IMR-90 (cell line): ENCODE measurements around the gene LSG1. TPM values are rescaled to one million over a fixed set of nuclear protein-coding genes. Genes with fewer than 3 reads are reported as not detected.

ENCODE experiments used
- ATAC-seq: fragments of 200-7000 bp; cut with Tn5 transposase; 2 replicates; pipeline ENCODE4 v1.9.1; 2020; ENCODE audit warnings: low read depth, mild to moderate bottlenecking, moderate library complexity
- BruUV-seq: library from RNA; stranded (reverse); fragments of 400-500 nt; replicated peaks from 2 replicates; lab custom pipeline; 2021; lab: Mats Ljungman, UMichigan
- CTCF ChIA-PET: fragments of 300-600 bp; formaldehyde crosslinking; extraction: SDS; loops from one replicate; lab custom pipeline; 2021; ENCODE audit warnings: antibody characterized with exemption; lab: Yijun Ruan, JAX
- POLR2A ChIA-PET: fragments of 300-600 bp; sonication (Branson Sonifier 250); formaldehyde crosslinking; loops from one replicate; lab custom pipeline; 2022; ENCODE audit warnings: antibody characterized with exemption; ENCODE audit not compliant: unreplicated experiment; lab: Charles Lee
- DNase-seq: peaks from one replicate; pipeline ENCODE4 v3.0.0; 2013
- H2AFZ ChIP-seq: replicated peaks from 2 replicates; pipeline ENCODE3; 2013; ENCODE audit warnings: low read length, mild to moderate bottlenecking; ENCODE audit not compliant: poor library complexity
- H2AK5ac ChIP-seq: 2 replicates; pipeline ENCODE4 v1.6.1; 2013; ENCODE audit warnings: low read depth, low read length, inconsistent platforms
- H2AK9ac ChIP-seq: replicated peaks from 2 replicates; pipeline ENCODE3; 2013; ENCODE audit warnings: mild to moderate bottlenecking, low read depth, low read length, moderate library complexity; ENCODE audit not compliant: poor library complexity
- H2BK120ac ChIP-seq: 2 replicates; pipeline ENCODE4 v1.6.1; 2013; ENCODE audit warnings: low read depth, low read length, inconsistent platforms
- H2BK15ac ChIP-seq: 3 replicates; pipeline ENCODE4 v1.6.1; 2013; ENCODE audit warnings: low read depth, low read length, inconsistent platforms
- H2BK20ac ChIP-seq: 2 replicates; pipeline ENCODE4 v1.6.1; 2013; ENCODE audit warnings: low read depth, mild to moderate bottlenecking, inconsistent platforms, low read length, moderate library complexity
- H2BK5ac ChIP-seq: 2 replicates; pipeline ENCODE4 v1.6.1; 2013; ENCODE audit warnings: mild to moderate bottlenecking, low read depth, low read length, inconsistent platforms; ENCODE audit not compliant: poor library complexity, severe bottlenecking
- H3K14ac ChIP-seq: replicated peaks from 2 replicates; pipeline ENCODE4 v1.6.1; 2013; ENCODE audit warnings: low read depth, low read length, inconsistent platforms
- H3K18ac ChIP-seq: 2 replicates; pipeline ENCODE4 v1.6.1; 2013; ENCODE audit warnings: low read depth, low read length, control low read depth
- H3K23ac ChIP-seq: 2 replicates; pipeline ENCODE4 v1.6.1; 2013; ENCODE audit warnings: low read depth, low read length, inconsistent platforms
- H3K27ac ChIP-seq: 2 replicates; pipeline ENCODE4 v1.5.1; 2013; ENCODE audit warnings: mild to moderate bottlenecking, control low read depth, low read length; ENCODE audit not compliant: insufficient read depth
- H3K27me3 ChIP-seq: 2 replicates; pipeline ENCODE4 v1.6.1; 2013; ENCODE audit warnings: low read length; ENCODE audit not compliant: control insufficient read depth, insufficient read depth
- H3K36me3 ChIP-seq: 2 replicates; pipeline ENCODE4 v1.6.1; 2013; ENCODE audit warnings: low read length, mixed read lengths; ENCODE audit not compliant: control insufficient read depth, insufficient read depth
- H3K4ac ChIP-seq: 2 replicates; pipeline ENCODE4 v1.6.1; 2013; ENCODE audit warnings: low read depth, low read length, inconsistent platforms
- H3K4me1 ChIP-seq: 2 replicates; pipeline ENCODE4 v1.6.1; 2013; ENCODE audit warnings: low read length, mixed read lengths; ENCODE audit not compliant: control insufficient read depth, insufficient read depth
- H3K4me2 ChIP-seq: 2 replicates; pipeline ENCODE4 v1.6.1; 2013; ENCODE audit warnings: low read depth, mild to moderate bottlenecking, control low read depth, low read length, moderate library complexity
- H3K4me3 ChIP-seq: 2 replicates; pipeline ENCODE4 v1.5.1; 2013; ENCODE audit warnings: low read depth, mild to moderate bottlenecking, control low read depth, low read length, moderate library complexity; ENCODE audit not compliant: insufficient read depth
- H3K56ac ChIP-seq: 2 replicates; pipeline ENCODE4 v1.6.1; 2013; ENCODE audit warnings: low read length, inconsistent platforms; ENCODE audit not compliant: insufficient read depth; ENCODE audit errors: extremely low read depth
- H3K79me1 ChIP-seq, 2 experiments: 2 replicates each; pipeline ENCODE4 v1.6.1; 2013; ENCODE audit warnings: low read length in 2 of 2, inconsistent platforms in 1 of 2, low read depth in 1 of 2
- H3K9ac ChIP-seq: 2 replicates; pipeline ENCODE4 v1.6.1; 2013; ENCODE audit warnings: low read depth, low read length, control low read depth
- H3K9me1 ChIP-seq: 2 replicates; pipeline ENCODE4 v1.6.1; 2013; ENCODE audit warnings: low read length, inconsistent platforms; ENCODE audit not compliant: insufficient read depth
- H3K9me3 ChIP-seq: 2 replicates; pipeline ENCODE4 v1.6.1; 2013; ENCODE audit warnings: low read length; ENCODE audit not compliant: control insufficient read depth, insufficient read depth
- H4K20me1 ChIP-seq: 2 replicates; pipeline ENCODE4 v1.6.1; 2013; ENCODE audit warnings: low read length, inconsistent platforms; ENCODE audit not compliant: insufficient read depth
- H4K5ac ChIP-seq: 2 replicates; pipeline ENCODE4 v1.6.1; 2013; ENCODE audit warnings: mild to moderate bottlenecking, low read depth, low read length, control low read depth
- H4K8ac ChIP-seq, 2 experiments: 2 replicates each; pipeline ENCODE4 v1.6.1; 2013; ENCODE audit warnings: low read depth in 2 of 2, low read length in 2 of 2, control low read depth in 1 of 2, inconsistent platforms in 1 of 2
- H4K91ac ChIP-seq: 2 replicates; pipeline ENCODE4 v1.6.1; 2013; ENCODE audit warnings: low read depth, low read length, inconsistent platforms; ENCODE audit not compliant: insufficient read depth
- BHLHE40 ChIP-seq: fragments of 150-350 bp; IDR thresholded peaks from 2 replicates; pipeline ENCODE4 v1.6.1; 2016; ENCODE audit warnings: mild to moderate bottlenecking, low read depth, low read length
- CEBPB ChIP-seq: IDR thresholded peaks from 2 replicates; pipeline ENCODE4 v1.6.1; 2012; ENCODE audit warnings: low read depth, low read length, improper control_type of control experiment
- CHD1 ChIP-seq: IDR thresholded peaks from 2 replicates; pipeline ENCODE4 v1.6.1; 2012; ENCODE audit warnings: low read depth, low read length, improper control_type of control experiment
- FOS ChIP-seq: fragments of 150-350 bp; IDR thresholded peaks from 2 replicates; pipeline ENCODE4 v1.6.1; 2016; ENCODE audit warnings: low read depth, low read length
- MAFK ChIP-seq: IDR thresholded peaks from 2 replicates; pipeline ENCODE4 v1.6.1; 2012; ENCODE audit warnings: low read depth, low read length, improper control_type of control experiment
- MAZ ChIP-seq: IDR thresholded peaks from 2 replicates; pipeline ENCODE4 v1.6.1; 2012; ENCODE audit warnings: low read depth, mild to moderate bottlenecking, low read length, improper control_type of control experiment, moderate library complexity, borderline replicate concordance
- MXI1 ChIP-seq: IDR thresholded peaks from 2 replicates; pipeline ENCODE4 v1.6.1; 2012; ENCODE audit warnings: low read depth, mild to moderate bottlenecking, low read length, moderate library complexity, borderline replicate concordance
- NFE2L2 ChIP-seq: fragments of 150-350 bp; IDR thresholded peaks from 2 replicates; pipeline ENCODE4 v1.6.1; 2016; ENCODE audit warnings: low read depth, mild to moderate bottlenecking, low read length
- POLR2A ChIP-seq: IDR thresholded peaks from 2 replicates; pipeline ENCODE4 v1.6.1; 2012; ENCODE audit warnings: mild to moderate bottlenecking, low read depth, low read length
- RAD21 ChIP-seq: IDR thresholded peaks from 2 replicates; pipeline ENCODE4 v1.6.1; 2012; ENCODE audit warnings: low read length, improper control_type of control experiment
- RCOR1 ChIP-seq: IDR thresholded peaks from 2 replicates; pipeline ENCODE4 v1.6.1; 2012; ENCODE audit warnings: mild to moderate bottlenecking, low read length, improper control_type of control experiment; ENCODE audit not compliant: insufficient replicate concordance
- RFX5 ChIP-seq: IDR thresholded peaks from 2 replicates; pipeline ENCODE4 v1.8.0; 2012; ENCODE audit warnings: low read depth, mild to moderate bottlenecking, low read length, moderate library complexity
- WGBS, 2 experiments: methylation state at CpG; one replicate each; pipeline versions ENCODE4 v1.1.5 to v1.1.7; 2013; ENCODE audit warnings: missing lambda C conversion rate in 2 of 2; ENCODE audit not compliant: insufficient read length in 1 of 2; ENCODE audit errors: extremely low coverage in 2 of 2; 5-methylcytosine and 5-hydroxymethylcytosine counted together
- dilution Hi-C: fragments of 300-500 bp; cut with HindIII; formaldehyde crosslinking; loops from one replicate; pipeline ENCODE4 v1.14.3; 2018; ENCODE audit warnings: low sequenced_read_pairs; ENCODE audit not compliant: unreplicated experiment
- in situ Hi-C: fragments of 300-500 bp; cut with MboI; formaldehyde crosslinking; loops from 3 replicates; pipeline ENCODE4 v1.14.3; 2019; ENCODE audit warnings: low sequenced_read_pairs, inconsistent platforms, mixed read lengths
- intact Hi-C: fragments of 100-400 bp; cut with micrococcal nuclease; formaldehyde crosslinking; loops from 2 replicates; pipeline ENCODE4 v1.10.0; 2022
- polyA plus RNA-seq, 3 experiments: library from polyadenylated mRNA; depleted of rRNA; stranded (reverse); fragments of >200 nt; gene quantifications; 2 replicates each; pipeline ENCODE4 v1.2.3, GENCODE V29; 2012; ENCODE audit warnings: low replicate concordance in 1 of 3
- total RNA-seq: library from RNA; depleted of rRNA; stranded (reverse); fragments of >200 nt; gene quantifications from 2 replicates; pipeline ENCODE4 v1.2.3, GENCODE V29; 2012
- TF ChIP-seq, protein P1 (sequence below): fragments of 150-350 bp; IDR thresholded peaks from 2 replicates; pipeline ENCODE4 v1.6.1; 2017; ENCODE audit warnings: mild to moderate bottlenecking, antibody characterized with exemption, low read length, low read depth
- TF ChIP-seq, protein P2 (sequence below): conservative IDR thresholded peaks from 2 replicates; pipeline ENCODE4 v1.5.1; 2012; ENCODE audit warnings: mild to moderate bottlenecking, low read depth, low read length, improper control_type of control experiment
- TF ChIP-seq, protein P3 (sequence below): fragments of 150-350 bp; IDR thresholded peaks from 2 replicates; pipeline ENCODE4 v1.6.1; 2016; ENCODE audit warnings: low read depth, mild to moderate bottlenecking, low read length, moderate library complexity, borderline replicate concordance

LSG1 gene
- total and polyA plus RNA-seq, 2 of the 4 experiments (the other 2 are of a cell fraction): 26.8 to 45.2 TPM

DNA sequence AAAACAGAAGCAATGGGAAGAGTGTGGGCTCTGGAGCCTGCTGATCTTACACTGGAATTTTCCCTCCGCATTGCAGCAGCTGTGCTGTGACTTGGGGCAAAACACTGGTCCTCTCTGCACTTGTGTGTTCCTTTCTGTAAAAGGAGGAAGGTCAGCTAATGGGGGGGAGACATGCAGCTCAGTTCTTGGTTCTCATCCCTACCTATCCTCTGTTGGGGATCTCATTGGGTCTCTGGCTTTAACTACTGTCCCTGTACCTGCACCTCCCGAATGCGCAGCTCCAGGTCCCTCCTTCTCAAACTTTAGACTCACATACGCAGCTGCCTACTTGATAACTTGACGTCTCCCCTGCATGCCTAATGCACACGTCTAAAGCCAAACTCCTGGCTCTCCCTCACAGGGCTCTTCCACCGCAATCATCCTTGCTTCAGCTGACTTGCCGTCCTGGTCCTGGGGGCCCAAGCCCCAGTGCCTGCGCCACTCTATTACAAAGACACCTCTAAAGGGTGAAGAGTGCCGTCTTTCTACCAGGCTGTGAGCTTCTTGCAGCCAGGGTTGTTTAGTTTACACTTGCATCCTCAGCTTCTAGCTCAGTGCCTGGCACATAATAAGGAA lies 32.9 kb downstream of the LSG1 start:
- H2AK5ac ChIP-seq: peak overlapping the region; percentile 84; the same call in 1 of the 2 replicates
- H4K91ac ChIP-seq: peak overlapping the region; percentile 17; the same call in 1 of the 2 replicates
- POLR2A ChIA-PET: interaction anchor here (0.6 kb wide), 1 partner anchor 168 kb away, joined by 8 read pairs; no protein-coding TSS in a partner anchor
- BruUV-seq: no TSS peak
- H3K4me2 ChIP-seq: no peak overlapping the region
- no peak overlapping the region for H2AFZ ChIP-seq
- 92% methylated on average over 7 of the region's 10 CpGs; no CpG with 5 or more reads in 1 of the 2 experiments for WGBS, 2 experiments
- H3K9me1 ChIP-seq: peaks cover 16% of the 10 kb centered on the region
- H3K18ac ChIP-seq: no peak overlapping the region
- peaks cover 6% of the 10 kb centered on the region for H3K4me1 ChIP-seq
- in situ Hi-C loops (no loop called here), dilution Hi-C loops (no loop called here), intact Hi-C loops (no loop called here)
- peaks cover 12% of the 10 kb centered on the region for H3K36me3 ChIP-seq
- peak overlapping the region; percentile 1 for H2AK9ac ChIP-seq
- H3K79me1 ChIP-seq: peaks cover 7 to 24% of the 10 kb centered on the region in 2 experiments
- peak overlapping the region; percentile 81 for H3K4ac ChIP-seq
- no peaks in the 10 kb centered on the region for H3K9me3 ChIP-seq
- no peak for DNase-seq
- no peak overlapping the region for H3K4me3 ChIP-seq
- peak overlapping the region; percentile 5 for H2BK5ac ChIP-seq
- H3K14ac ChIP-seq: peak overlapping the region; percentile 70; the same call in 1 of the 2 replicates
- CTCF ChIA-PET: interaction anchor here (1.1 kb wide), 1 partner anchor 305 kb away, joined by 4 read pairs; no protein-coding TSS in a partner anchor
- H4K8ac ChIP-seq: peak overlapping the region in 1 of 2 experiments; percentile 59; a peak in 2 of 4 replicates
- H3K9ac ChIP-seq: no peak overlapping the region
- no peaks in the 10 kb centered on the region for H3K27me3 ChIP-seq
- H2BK120ac ChIP-seq: peak overlapping the region; percentile 9
- peak overlapping the region; percentile 72; the same call in 1 of the 2 replicates for H2BK20ac ChIP-seq
- peaks cover 3% of the 10 kb centered on the region; the same call in 1 of the 2 replicates for H4K20me1 ChIP-seq
- no peak overlapping the region for H4K5ac ChIP-seq
- no peak overlapping the region for H3K27ac ChIP-seq
- H2BK15ac ChIP-seq: peak overlapping the region; percentile 20; the same call in 1 of the 3 replicates
- no peak overlapping the region for H3K56ac ChIP-seq
- peak overlapping the region; percentile 4; the same call in 1 of the 2 replicates for H3K23ac ChIP-seq
- no peak for ATAC-seq
- no peak for TF ChIP-seq RFX5
- TF ChIP-seq MXI1: no peak
- TF ChIP-seq, protein P1, sequence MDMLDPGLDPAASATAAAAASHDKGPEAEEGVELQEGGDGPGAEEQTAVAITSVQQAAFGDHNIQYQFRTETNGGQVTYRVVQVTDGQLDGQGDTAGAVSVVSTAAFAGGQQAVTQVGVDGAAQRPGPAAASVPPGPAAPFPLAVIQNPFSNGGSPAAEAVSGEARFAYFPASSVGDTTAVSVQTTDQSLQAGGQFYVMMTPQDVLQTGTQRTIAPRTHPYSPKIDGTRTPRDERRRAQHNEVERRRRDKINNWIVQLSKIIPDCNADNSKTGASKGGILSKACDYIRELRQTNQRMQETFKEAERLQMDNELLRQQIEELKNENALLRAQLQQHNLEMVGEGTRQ: no peak
- no peak for TF ChIP-seq CHD1
- TF ChIP-seq RCOR1: no peak
- no peak for TF ChIP-seq BHLHE40
- no peak for TF ChIP-seq FOS
- TF ChIP-seq MAZ: no peak
- TF ChIP-seq CEBPB: no peak
- TF ChIP-seq, protein P2, sequence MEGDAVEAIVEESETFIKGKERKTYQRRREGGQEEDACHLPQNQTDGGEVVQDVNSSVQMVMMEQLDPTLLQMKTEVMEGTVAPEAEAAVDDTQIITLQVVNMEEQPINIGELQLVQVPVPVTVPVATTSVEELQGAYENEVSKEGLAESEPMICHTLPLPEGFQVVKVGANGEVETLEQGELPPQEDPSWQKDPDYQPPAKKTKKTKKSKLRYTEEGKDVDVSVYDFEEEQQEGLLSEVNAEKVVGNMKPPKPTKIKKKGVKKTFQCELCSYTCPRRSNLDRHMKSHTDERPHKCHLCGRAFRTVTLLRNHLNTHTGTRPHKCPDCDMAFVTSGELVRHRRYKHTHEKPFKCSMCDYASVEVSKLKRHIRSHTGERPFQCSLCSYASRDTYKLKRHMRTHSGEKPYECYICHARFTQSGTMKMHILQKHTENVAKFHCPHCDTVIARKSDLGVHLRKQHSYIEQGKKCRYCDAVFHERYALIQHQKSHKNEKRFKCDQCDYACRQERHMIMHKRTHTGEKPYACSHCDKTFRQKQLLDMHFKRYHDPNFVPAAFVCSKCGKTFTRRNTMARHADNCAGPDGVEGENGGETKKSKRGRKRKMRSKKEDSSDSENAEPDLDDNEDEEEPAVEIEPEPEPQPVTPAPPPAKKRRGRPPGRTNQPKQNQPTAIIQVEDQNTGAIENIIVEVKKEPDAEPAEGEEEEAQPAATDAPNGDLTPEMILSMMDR: no peak
- no peak for TF ChIP-seq RAD21
- TF ChIP-seq POLR2A: no peak
- no peak for TF ChIP-seq MAFK
- TF ChIP-seq, protein P3, sequence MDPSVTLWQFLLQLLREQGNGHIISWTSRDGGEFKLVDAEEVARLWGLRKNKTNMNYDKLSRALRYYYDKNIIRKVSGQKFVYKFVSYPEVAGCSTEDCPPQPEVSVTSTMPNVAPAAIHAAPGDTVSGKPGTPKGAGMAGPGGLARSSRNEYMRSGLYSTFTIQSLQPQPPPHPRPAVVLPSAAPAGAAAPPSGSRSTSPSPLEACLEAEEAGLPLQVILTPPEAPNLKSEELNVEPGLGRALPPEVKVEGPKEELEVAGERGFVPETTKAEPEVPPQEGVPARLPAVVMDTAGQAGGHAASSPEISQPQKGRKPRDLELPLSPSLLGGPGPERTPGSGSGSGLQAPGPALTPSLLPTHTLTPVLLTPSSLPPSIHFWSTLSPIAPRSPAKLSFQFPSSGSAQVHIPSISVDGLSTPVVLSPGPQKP: no peak
- TF ChIP-seq NFE2L2: no peak
